Smooth muscle cell of the brain vasculature (primary cell): ENCODE results near the gene PCDHA8.
"Not testable (repeated sequence)": the region's sequence is repeated elsewhere in the genome, so short reads cannot be mapped to it uniquely, and the experiment has no call there.

Experiments
- DNase-seq: peaks from one replicate; pipeline ENCODE4 v3.0.0-alpha.2; 2012; ENCODE audit warnings: low read depth, low spot score

Gene PCDHA8, protein sequence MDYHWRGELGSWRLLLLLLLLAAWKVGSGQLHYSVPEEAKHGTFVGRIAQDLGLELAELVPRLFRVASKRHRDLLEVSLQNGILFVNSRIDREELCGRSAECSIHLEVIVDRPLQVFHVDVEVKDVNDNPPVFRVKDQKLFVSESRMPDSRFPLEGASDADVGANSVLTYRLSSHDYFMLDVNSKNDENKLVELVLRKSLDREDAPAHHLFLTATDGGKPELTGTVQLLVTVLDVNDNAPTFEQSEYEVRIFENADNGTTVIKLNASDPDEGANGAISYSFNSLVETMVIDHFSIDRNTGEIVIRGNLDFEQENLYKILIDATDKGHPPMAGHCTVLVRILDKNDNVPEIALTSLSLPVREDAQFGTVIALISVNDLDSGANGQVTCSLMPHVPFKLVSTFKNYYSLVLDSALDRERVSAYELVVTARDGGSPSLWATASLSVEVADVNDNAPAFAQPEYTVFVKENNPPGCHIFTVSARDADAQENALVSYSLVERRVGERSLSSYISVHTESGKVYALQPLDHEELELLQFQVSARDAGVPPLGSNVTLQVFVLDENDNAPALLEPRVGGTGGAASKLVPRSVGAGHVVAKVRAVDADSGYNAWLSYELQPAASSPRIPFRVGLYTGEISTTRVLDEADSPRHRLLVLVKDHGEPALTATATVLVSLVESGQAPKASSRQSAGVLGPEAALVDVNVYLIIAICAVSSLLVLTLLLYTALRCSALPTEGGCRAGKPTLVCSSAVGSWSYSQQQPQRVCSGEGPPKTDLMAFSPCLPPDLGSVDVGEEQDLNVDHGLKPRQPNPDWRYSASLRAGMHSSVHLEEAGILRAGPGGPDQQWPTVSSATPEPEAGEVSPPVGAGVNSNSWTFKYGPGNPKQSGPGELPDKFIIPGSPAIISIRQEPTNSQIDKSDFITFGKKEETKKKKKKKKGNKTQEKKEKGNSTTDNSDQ

DNA sequence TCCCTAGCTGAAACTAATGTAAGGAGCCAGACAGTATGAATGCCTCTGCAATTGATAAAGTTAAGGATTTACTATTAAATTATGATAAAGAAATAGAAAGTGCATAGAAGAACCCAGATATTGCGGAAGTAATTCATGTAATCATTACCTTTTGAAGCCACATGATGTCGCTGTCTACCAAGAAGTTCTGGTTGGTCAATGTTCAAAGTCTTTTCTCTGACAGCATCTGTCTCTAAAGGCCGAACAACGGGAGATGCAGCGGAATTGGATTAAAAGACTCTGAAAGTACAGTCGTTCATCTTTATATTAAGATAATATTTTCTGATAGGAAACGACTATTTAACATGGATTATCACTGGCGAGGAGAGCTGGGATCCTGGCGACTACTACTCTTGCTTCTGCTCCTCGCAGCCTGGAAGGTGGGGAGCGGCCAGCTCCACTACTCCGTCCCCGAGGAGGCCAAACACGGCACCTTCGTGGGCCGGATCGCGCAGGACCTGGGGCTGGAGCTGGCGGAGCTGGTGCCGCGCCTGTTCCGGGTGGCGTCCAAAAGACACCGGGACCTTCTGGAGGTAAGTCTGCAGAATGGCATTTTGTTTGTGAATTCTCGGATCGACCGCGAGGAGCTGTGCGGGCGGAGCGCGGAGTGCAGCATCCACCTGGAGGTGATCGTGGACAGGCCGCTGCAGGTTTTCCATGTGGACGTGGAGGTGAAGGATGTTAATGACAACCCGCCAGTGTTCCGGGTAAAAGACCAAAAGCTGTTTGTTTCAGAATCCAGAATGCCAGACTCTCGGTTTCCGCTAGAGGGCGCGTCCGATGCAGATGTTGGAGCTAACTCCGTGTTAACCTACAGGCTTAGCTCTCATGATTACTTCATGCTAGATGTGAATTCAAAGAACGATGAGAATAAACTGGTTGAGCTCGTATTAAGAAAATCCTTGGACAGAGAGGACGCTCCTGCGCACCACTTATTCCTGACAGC lies at the start of gene PCDHA8:
Gene PCDHA8, plus strand, starts transcription at position 210 of the 985 bp plus-strand sequence. Its CDS starts 135 bp downstream, at position 345.
- DNase-seq, result no peak

DNA sequence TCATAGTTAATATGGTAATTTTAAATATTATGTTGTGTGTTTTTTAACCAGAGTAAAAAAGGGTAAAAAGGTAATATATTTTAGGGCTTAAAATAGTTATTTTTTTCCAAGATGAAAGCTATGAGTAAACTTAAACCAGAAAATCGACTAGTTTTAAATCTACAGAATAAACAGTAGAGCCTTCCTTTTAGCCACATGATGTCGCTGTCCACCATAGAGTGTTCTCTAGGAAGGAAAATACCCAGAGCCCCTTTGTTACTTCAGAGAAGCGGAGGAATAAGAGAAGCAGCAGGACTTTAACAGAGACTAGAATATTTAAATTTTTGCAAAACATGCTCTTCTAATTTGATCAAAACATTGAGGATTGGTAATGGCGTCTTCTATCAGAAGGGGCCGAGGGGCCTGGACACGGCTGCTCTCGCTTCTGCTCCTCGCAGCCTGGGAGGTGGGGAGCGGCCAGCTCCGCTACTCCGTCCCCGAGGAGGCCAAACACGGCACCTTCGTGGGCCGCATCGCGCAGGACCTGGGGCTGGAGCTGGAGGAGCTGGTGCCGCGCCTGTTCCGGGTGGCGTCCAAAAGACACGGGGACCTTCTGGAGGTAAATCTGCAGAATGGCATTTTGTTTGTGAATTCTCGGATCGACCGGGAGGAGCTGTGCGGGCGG lies 46.3 kb upstream of the PCDHA8 start, which contains the start of gene PCDHA2:
Gene PCDHA2, plus strand, starts transcription at position 258 of the 664 bp plus-strand sequence.
- DNase-seq, result no peak

DNA sequence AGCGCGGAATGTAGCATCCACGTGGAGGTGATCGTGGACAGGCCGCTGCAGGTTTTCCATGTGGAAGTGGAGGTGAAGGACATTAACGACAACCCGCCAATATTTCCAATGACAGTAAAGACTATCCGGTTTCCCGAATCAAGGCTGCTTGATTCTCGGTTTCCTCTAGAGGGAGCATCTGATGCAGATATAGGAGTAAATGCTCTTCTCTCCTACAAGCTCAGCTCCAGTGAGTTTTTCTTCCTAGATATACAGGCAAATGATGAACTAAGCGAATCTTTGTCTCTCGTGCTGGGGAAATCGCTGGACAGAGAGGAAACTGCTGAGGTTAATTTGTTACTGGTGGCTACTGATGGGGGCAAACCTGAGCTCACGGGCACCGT lies 45.7 kb upstream of the PCDHA8 start:
- DNase-seq, result no peak

DNA sequence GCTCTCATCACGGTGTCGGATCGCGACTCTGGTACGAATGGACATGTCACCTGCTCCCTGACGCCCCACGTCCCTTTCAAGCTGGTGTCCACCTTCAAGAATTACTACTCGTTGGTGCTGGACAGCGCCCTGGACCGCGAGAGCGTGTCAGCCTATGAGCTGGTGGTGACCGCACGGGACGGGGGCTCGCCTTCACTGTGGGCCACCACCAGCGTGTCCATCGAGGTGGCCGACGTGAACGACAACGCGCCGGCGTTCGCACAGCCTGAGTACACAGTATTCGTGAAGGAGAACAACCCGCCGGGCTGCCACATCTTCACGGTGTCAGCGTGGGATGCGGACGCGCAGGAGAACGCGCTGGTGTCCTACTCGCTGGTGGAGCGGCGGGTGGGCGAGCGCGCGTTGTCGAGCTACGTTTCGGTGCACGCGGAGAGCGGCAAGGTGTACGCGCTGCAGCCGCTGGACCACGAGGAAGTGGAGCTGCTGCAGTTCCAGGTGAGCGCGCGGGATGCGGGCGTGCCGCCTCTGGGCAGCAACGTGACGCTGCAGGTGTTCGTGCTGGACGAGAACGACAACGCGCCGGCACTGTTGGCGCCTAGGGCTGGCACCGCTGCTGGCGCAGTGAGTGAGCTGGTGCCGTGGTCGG lies 44.8 kb upstream of the PCDHA8 start:
- not testable (repeated sequence) for DNase-seq

DNA sequence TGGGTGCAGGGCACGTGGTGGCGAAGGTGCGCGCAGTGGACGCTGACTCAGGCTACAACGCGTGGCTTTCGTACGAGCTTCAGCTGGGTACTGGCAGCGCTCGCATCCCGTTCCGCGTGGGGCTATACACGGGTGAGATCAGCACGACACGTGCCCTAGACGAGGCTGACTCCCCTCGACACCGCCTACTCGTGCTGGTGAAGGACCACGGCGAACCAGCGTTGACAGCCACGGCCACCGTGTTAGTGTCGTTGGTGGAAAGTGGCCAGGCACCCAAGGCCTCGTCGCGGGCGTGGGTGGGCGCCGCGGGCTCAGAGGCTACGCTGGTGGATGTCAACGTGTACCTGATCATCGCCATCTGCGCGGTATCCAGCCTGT lies 44.3 kb upstream of the PCDHA8 start:
- DNase-seq, result no peak

DNA sequence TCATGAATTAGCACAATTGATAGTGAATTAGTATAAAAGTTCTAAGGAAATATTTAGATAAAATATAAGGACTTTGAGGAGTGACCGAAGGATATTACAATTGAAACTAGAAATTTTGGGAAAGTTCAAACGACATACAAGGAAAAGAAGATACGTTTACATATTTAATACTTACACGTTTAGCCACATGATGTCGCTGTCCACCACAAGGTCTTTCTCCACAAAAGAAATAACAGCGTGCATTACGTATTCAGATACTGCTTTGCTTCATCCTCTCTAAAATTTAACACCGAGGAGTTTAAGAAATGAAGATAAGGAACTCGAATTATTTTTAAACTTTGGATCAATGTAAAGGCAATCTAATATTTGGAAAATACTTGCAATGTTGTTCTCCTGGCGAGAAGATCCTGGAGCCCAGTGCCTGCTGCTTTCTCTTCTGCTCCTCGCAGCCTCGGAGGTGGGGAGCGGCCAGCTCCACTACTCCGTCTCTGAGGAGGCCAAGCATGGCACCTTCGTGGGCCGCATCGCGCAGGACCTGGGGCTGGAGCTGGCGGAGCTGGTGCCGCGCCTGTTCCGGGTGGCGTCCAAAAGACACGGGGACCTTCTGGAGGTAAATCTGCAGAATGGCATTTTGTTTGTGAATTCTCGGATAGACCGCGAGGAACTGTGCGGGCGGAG lies 40.0 kb upstream of the PCDHA8 start, which contains the start of gene PCDHA3:
Gene PCDHA3, plus strand, starts transcription at position 242 of the 678 bp plus-strand sequence.
- DNase-seq, result no peak

DNA sequence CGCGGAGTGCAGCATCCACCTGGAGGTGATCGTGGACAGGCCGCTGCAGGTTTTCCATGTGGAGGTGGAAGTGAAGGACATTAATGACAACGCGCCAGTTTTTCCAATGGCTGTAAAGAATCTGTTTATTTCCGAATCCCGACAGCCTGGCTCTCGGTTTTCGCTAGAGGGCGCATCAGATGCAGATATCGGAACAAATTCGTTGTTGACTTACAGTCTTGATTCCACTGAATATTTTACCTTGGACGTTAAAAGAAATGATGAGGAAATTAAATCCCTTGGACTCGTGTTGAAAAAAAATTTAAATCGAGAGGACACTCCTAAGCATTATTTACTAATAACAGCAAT lies 39.5 kb upstream of the PCDHA8 start:
- no peak for DNase-seq

DNA sequence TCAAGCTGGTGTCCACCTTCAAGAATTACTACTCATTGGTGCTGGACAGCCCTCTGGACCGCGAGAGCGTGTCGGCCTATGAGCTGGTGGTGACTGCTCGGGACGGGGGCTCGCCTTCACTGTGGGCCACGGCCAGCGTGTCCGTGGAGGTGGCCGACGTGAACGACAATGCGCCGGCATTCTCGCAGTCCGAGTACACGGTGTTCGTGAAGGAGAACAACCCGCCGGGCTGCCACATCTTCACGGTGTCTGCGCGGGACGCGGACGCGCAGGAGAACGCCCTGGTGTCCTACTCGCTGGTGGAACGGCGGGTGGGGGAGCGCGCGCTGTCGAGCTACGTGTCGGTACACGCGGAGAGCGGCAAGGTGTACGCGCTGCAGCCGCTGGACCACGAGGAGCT lies 38.6 kb upstream of the PCDHA8 start:
- DNase-seq, result not testable (repeated sequence)

DNA sequence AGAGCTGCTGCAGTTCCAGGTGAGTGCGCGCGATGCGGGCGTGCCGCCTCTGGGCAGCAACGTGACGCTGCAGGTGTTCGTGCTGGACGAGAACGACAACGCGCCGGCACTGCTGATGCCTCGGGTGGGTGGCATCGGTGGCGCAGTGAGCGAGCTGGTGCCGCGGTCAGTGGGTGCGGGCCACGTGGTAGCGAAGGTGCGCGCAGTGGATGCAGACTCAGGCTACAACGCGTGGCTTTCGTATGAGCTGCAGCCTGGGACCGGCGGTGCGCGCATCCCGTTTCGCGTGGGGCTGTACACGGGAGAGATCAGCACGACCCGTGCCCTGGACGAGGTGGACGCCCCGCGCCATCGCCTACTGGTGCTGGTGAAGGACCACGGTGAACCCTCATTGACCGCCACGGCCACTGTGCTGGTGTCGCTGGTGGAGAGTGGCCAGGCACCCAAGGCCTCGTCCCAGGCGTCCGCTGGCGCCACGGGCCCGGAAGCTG lies 38.2 kb upstream of the PCDHA8 start:
- DNase-seq, result no peak

DNA sequence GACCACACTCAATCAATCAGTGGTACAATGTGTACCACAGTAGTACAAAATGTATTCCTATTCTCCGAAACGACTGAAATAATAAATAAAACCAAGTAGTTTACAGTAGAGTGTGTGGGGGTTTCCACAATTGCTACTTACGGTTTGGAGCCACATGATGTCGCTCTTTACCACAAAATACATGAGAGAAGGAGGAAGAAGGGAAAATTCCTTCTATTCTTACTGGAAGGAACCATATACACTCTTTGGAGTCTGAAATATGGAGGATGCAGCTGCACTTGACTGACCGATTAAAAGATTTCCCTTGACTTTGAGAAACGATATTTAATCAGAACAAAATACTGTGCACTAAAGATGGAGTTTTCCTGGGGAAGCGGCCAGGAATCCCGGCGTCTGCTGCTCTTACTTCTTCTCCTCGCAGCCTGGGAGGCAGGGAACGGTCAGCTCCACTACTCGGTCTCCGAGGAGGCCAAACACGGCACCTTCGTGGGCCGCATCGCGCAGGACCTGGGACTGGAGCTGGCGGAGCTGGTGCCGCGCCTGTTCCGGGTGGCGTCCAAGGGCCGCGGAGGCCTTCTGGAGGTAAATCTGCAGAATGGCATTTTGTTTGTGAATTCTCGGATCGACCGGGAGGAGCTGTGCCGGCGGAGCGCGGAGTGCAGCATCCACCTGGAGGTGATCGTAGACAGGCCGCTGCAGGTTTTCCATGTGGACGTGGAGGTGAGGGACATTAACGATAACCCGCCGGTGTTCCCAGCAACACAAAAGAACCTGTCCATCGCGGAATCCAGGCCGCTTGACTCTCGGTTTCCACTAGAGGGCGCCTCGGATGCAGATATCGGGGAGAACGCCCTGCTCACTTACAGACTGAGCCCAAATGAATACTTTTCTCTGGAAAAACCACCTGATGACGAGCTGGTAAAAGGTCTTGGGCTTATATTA lies 33.9 kb upstream of the PCDHA8 start, which contains the start of gene PCDHA4:
Gene PCDHA4, plus strand, starts transcription at position 235 of the 942 bp plus-strand sequence.
- no peak for DNase-seq

DNA sequence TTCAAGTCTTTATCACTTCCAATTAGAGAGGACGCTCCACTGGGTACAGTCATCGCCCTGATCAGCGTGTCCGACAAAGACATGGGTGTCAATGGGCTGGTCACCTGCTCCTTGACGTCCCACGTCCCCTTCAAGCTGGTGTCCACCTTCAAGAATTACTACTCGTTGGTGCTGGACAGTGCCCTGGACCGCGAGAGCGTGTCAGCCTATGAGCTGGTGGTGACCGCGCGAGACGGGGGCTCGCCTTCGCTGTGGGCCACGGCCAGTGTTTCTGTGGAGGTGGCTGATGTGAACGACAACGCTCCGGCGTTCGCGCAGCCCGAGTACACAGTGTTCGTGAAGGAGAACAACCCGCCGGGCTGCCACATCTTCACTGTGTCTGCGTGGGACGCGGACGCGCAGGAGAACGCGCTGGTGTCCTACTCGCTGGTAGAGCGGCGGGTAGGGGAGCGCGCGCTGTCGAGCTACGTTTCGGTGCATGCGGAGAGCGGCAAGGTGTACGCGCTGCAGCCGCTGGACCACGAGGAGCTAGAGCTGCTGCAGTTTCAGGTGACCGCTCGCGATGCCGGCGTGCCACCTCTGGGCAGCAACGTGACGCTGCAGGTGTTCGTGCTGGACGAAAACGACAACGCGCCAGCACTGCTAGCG lies 32.6 kb upstream of the PCDHA8 start:
- DNase-seq, result not testable (repeated sequence)

DNA sequence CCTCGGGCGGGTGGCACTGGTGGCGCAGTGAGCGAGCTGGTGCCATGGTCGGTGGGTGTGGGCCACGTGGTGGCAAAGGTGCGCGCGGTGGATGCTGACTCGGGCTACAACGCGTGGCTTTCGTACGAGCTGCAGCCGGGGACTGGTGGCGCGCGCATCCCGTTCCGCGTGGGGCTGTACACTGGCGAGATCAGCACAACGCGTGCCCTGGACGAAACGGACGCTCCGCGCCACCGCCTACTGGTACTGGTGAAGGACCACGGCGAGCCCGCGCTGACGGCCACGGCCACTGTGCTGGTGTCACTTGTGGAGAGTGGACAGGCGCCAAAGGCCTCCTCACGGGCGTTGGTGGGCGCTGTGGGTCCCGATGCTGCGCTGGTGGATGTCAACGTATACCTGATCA lies 32.1 kb upstream of the PCDHA8 start:
- DNase-seq, result no peak

DNA sequence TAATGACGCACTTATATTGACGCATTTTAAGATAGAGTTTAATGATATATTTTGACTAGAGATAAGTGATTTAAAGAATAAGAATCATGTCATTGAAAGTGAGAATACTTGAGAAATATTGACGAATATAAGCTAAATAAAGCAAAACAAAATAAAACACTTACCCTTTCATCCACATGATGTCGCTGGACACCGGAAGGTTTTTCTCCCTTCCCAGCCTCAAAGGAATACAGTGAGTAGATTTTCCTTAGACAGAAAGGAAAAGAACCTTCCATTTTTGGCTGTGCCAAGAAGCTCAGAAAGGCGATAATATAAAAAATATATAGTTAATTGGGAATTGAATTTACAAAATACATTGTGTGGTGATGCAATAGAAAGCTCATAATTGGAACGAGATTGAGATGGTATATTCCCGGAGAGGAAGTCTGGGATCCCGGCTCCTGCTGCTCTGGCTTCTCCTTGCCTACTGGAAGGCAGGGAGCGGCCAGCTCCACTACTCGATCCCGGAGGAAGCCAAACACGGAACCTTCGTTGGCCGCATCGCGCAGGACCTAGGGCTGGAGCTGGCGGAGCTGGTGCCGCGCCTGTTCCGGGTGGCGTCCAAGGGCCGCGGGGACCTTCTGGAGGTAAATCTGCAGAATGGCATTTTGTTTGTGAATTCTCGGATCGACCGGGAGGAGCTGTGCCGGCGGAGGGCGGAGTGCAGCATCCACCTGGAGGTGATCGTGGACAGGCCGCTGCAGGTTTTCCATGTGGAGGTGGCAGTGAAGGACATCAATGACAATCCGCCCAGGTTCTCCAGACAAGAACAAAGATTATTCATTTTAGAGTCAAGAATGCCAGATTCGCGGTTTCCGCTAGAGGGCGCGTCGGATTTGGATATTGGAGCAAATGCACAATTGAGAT lies 19.4 kb upstream of the PCDHA8 start, which contains the start of gene PCDHA5:
Gene PCDHA5, plus strand, starts transcription at position 239 of the 906 bp plus-strand sequence.
- no peak for DNase-seq

DNA sequence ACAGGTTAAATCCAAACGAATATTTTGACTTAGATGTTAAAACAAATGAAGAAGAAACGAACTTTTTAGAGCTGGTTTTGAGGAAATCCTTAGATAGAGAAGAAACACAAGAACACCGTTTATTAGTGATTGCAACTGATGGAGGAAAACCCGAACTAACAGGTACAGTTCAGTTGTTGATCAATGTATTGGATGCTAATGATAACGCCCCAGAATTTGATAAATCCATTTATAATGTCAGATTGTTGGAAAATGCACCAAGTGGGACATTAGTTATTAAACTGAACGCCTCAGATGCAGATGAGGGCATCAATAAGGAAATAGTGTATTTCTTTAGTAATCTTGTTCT lies 18.7 kb upstream of the PCDHA8 start:
- no peak for DNase-seq

DNA sequence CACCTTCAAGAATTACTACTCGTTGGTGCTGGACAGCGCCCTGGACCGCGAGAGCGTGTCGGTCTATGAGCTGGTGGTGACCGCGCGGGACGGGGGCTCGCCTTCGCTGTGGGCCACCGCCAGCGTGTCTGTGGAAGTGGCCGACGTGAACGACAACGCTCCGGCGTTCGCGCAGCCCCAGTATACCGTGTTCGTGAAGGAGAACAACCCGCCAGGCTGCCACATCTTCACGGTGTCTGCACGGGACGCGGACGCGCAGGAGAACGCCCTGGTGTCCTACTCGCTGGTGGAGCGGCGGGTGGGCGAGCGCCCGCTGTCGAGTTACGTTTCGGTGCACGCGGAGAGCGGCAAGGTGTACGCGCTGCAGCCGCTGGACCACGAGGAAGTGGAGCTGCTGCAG lies 18.0 kb upstream of the PCDHA8 start:
- not testable (repeated sequence) for DNase-seq

DNA sequence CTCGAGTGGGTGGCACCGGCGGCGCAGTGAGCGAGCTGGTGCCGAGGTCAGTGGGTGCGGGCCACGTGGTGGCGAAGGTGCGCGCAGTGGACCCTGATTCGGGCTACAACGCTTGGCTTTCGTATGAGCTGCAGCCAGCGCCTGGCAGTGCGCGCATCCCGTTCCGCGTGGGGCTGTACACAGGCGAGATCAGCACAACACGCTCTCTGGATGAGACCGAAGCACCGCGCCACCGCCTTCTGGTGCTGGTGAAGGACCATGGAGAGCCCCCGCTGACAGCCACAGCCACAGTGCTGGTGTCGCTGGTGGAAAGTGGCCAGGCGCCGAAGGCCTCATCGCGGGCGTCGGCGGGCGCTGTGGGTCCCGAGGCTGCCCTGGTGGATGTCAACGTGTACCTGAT lies 17.5 kb upstream of the PCDHA8 start:
- no peak for DNase-seq
